Stimulated activated CD4-positive, alpha-beta T cell treated with anti-CD3 and anti-CD28 coated beads, Interleukin-12 subunit alpha, Interleukin-12 subunit beta, amount 100 ng/mL, for 48 hours (primary cell): ENCODE measurements around the gene IREB2.
A peak's percentile ranks its signal among the peaks of the same experiment; 100 is the strongest.
"Not testable (repeated sequence)": the region's sequence is repeated elsewhere in the genome, so short reads cannot be mapped to it uniquely, and the experiment has no call there.

Experiments
- DNase-seq, 3 donors: peaks; one replicate each; pipeline ENCODE4 v3.0.0-alpha.2; 2020; ENCODE audit warnings: low read depth in 2 of 3, low spot score in 1 of 3

Gene IREB2, protein sequence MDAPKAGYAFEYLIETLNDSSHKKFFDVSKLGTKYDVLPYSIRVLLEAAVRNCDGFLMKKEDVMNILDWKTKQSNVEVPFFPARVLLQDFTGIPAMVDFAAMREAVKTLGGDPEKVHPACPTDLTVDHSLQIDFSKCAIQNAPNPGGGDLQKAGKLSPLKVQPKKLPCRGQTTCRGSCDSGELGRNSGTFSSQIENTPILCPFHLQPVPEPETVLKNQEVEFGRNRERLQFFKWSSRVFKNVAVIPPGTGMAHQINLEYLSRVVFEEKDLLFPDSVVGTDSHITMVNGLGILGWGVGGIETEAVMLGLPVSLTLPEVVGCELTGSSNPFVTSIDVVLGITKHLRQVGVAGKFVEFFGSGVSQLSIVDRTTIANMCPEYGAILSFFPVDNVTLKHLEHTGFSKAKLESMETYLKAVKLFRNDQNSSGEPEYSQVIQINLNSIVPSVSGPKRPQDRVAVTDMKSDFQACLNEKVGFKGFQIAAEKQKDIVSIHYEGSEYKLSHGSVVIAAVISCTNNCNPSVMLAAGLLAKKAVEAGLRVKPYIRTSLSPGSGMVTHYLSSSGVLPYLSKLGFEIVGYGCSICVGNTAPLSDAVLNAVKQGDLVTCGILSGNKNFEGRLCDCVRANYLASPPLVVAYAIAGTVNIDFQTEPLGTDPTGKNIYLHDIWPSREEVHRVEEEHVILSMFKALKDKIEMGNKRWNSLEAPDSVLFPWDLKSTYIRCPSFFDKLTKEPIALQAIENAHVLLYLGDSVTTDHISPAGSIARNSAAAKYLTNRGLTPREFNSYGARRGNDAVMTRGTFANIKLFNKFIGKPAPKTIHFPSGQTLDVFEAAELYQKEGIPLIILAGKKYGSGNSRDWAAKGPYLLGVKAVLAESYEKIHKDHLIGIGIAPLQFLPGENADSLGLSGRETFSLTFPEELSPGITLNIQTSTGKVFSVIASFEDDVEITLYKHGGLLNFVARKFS

DNA sequence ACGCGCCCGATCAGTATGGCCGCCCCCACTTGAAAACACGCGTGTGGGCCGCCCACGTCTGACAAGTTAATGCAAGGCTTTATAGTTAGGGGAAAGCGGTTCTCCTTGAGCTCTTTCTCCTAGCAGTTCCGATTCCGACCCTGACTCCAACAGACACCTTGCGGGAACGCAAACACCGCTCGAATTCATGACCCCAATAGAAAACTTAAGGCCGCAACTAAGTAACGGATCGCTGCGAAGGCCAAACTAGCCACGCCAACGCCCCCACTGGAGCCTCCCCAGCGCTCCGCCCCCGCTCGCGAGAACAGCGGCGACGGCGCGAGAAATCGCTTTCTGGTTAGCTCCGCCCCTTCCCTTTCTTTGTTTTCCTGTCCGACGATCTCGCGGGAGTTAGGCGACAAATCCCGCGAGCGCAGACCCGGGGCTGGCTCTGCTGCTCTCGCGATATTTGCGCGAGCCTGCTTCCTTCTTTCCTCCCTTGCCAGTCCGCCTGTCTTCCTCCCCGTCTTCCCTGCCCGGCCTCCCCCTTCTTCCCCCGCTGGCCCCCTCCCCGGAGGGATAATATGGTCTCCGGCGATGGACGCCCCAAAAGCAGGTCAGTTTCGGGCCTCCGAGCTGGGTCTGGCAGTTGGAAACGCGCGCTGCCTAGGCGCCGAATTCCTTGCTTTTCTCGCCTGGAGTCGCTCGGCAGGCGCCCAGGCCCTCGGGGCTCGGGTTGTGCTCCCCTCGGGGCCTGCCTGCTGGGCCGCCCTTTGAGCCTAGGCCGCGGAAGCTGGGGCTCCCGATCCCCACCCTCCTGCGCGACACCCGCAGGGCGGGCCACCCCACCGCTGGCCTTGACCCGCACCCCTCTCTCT, at the start of gene IREB2:
IREB2 (plus strand) TSS at position 455 of the 857 bp plus-strand sequence; CDS start at position 577, 122 bp downstream.
- peak; percentile 95 to 97 (median 96) for DNase-seq

DNA sequence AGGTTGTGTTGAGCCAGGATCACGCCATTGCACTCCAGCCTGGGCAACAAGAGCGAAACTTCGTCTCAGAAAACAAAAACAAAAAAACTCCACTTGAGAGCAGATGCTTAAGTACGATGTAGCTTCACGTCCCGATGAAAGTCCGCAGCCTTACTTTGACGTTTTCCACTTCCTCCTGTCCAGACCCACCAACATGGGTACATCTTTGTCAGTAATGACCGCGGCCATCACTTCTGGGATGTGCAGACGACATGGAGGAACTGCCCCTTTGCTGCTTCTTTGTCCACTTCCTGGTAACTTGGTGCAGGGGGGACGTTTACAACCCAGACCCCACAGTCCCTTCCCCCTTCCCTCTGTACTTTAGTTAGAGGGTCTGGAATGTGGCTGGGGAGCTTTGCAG, 49.2 kb upstream of the IREB2 start:
- DNase-seq: no peak

DNA sequence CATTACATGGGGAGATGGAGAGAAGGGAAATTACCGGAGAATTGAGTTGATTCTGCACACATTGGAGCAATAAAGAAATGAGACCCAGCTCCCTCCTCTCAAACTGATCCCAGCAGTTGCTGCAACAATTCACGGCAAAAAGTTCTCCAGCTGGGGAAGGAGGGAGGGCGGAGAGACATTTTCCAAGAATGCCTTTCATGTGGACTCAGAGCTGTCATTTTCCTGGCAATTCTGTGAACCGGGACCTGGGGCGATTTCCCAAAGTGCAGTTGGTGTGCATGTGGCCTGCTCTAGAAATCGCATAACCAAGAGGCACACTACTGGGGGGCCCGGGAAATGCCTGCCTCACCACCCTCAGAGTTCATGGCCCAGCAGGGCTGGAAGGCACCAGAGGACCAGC, 48.7 kb upstream of the IREB2 start:
- DNase-seq: no peak

DNA sequence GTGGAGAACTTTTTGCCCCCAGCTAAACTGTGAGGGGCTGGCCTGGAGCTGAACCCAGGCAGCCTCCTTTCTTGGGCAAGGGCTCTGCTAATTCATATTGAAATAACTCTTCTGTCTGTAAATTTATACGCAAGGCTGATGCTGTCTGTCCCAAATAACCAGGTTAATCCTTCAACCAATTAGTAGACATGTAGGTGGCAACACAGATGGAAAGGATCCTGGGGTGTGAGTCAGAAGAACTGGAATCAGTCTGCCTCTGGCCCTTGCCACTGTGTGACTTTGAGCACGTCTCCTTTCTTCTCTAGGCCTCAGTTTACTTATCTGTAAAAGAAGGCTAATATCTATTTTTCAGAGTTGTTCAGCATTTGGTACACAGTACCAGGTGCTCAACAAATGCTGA, 48.3 kb upstream of the IREB2 start:
- DNase-seq: no peak

DNA sequence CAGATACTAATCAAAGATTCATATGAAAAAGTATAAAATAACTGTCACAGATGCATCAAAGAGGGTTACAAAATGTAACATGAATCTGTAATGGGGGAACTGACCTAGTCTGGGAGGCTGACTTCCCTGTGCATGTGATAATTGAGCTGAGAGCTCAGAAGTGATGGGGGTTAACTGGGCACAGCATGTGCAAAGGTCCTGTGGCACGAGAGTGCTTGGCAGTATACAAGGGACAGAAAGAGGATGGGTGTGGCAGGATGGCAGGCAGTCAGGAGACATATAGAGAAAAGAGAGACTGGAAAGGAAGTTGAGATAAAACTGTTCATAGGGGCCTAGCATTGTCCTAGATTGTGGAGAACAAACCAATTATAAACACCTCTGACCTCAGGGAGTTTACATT, 47.8 kb upstream of the IREB2 start:
- no peak for DNase-seq

DNA sequence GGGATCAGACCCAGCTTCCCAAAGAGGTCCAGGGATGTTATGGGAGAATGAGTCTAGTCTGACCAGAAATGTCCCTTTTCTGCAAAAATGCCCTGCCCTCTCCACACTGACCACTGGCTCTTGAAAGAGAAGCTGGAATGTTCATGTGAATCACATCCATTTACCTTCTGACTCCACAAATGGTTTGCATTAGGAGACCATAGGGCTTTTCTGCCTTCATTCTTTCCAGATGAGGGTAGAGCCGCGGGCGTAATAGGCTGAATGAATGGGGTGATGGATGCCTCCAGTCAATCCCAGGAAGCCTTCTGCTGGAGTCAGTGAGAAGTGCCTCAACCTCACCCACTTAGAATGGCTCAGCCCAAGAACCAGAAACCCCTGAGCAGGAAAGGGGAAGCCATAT, 47.2 kb upstream of the IREB2 start:
- no peak for DNase-seq

DNA sequence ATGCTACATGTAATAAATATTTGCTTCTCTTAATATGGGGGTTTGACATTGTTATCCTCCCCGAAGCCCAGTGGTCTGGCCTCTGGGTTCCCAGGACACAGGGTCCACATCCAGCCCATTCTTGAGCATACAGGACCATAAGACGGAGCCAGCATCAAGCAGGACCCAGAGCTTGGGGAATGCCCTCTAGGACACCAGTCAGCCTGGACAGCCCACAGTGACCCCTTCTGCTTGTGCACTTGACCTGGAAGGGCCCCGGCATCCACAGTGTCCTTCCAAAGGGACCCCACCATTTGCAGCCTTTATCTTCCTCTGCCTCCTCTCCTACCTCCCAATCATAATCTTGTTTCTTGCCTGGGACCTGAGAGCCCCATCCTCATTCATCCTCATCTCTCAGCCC, 46.2 kb upstream of the IREB2 start:
- DNase-seq: no peak

DNA sequence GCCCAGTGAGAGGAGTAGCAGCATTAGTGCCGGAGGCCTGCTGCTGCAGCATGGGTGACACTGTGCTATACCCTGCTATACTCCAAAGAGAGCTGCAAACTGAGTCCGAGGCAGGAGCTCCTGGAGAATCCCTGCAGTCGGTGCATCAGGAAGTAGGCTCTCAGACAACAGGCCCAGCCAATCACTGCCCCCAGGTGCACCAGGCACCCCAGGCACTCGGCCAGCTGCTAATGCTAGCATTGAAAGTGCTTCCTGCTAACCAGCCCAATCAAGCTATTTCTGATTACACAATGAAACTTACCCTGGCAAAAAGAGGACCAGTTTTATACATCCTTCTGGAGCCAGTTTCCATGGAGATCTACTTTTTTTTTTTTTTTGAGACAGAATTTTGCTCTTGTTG, 45.6 kb upstream of the IREB2 start:
- no peak for DNase-seq

DNA sequence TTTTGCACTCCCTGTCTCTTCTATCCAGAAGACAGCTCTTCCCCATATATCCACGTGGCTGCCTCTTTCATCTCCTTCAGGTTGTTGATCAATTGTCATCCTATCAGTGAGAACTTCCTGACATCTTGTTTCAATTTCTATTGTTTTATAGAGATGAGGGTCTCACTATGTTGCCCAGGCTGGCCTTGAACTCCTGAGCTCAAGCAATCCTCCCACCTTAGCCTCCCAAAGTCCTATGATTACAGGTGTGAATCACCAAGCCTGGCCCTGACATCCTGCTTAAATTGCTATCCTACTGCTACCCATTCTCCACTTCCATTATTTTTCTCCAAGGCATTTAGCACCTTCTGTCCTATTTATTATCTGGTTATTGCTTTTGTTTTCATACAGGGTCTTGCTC, 44.9 kb upstream of the IREB2 start:
- DNase-seq: no peak

DNA sequence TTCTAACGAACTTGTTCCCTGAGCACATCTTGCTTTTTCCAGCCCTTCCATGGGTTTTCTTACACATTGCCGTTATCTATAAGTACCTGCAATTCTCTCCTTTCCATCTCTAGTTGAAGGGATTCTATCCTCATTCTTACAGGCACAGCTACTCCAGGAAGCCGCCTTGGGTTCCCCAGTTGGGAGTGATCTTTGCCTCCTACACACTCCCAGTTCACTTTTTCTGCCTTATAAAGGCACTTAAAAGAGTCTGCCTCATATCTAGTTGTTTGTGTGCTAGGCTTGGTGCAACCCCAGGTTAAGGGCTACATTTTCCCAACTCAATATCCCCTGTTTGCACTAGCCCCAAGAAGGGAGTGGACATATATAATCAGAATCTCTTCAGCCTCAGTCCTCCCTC, 44.0 kb upstream of the IREB2 start:
- no peak for DNase-seq

DNA sequence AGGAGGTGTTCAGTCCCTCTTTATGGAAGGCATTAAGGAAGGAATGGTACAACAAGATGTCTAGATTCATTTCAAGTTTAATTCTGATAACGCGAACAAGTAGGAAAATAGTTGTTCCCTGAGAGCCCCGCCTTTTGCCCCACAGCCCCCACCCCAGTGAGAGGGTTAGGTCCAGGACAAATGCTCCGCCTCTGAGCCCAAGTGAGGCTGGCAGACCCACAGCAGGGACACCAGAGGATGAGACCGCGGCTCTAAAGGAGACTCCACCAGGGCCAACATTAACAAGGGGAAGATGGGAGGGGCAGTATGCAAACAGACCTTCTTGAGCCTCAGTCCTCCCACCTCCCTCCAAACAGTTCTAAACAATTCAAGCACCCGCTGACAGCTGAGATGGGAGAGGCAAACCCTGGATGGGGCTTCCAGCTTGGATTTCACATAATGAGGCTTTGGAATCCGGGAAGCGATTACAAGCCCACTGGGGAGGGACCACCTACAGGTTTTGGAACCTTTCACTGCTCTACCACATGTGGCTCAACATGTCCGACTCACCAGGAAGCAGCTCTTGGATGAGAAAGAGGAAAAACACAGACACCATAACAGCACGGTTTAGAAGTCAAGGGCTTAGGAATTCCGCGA, 42.9 kb upstream of the IREB2 start:
- no peak for DNase-seq

DNA sequence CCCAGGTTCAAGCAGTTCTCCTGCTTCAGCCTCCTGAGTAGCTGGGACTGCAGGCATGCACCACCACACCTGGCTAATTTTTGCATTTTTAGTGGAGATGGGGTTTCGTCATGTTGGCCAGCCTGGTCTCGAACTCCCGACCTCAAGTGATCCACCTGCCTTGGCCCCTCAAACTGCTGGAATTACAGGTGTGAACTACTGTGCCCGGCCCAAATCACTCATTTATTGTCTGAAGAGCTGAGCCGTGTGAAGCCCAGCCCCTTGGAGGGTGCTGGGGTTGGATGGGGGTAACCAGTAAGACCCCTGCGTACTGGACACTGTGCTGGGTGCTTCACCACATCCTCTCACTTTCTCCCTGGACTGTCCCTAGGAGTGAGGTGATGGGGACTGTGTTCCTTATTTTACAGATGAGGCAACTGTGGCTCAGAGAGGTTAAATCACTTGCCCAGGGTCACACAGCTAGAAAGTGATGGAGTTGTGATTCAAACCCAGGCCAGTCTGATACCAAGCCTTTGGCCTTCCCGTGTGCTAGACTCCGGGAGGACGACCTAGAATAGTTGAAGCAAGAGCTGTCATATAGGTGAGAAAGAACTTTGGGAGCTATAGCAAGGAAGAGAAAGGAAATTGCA, 41.7 kb upstream of the IREB2 start:
- no peak for DNase-seq

DNA sequence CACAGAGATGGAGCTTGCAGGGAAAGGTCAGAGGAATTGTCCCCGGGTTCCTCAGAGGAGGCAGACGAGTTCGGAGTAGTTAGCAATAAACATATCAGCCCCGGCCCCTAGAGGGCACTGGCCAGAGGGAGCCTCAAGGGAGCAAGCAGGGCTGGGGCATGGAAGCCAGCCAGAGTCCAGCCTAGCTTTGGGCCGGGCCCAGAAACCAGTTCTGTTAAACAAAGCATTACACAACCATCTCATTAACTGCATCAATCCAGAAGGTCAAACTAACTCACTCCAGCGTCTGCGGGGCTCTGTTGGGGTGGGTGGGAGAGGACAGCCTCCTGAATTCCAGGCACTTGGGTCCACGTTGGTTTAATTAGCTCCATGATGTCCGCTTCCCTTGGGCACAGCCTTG, 41.0 kb upstream of the IREB2 start:
- no peak for DNase-seq

DNA sequence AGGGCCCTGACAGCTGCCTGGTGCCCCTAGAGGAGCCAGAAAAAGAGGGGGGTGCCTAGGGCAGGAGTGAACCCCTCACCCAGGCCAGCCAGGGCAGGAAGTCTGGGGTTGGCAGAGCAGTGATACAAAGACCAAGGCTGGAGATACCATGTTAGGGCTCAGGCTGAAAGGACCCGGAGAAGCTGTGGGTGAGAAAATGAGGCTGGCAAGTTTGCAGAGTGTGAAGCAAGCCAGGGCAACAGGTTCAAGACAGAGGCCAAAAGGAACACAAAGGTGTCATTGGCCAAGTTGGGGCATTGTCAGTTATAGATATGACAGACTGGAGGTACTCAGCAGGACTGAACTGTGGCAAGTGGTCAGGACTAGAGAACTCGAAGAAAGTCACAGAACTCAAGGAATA, 40.6 kb upstream of the IREB2 start:
- DNase-seq: no peak

DNA sequence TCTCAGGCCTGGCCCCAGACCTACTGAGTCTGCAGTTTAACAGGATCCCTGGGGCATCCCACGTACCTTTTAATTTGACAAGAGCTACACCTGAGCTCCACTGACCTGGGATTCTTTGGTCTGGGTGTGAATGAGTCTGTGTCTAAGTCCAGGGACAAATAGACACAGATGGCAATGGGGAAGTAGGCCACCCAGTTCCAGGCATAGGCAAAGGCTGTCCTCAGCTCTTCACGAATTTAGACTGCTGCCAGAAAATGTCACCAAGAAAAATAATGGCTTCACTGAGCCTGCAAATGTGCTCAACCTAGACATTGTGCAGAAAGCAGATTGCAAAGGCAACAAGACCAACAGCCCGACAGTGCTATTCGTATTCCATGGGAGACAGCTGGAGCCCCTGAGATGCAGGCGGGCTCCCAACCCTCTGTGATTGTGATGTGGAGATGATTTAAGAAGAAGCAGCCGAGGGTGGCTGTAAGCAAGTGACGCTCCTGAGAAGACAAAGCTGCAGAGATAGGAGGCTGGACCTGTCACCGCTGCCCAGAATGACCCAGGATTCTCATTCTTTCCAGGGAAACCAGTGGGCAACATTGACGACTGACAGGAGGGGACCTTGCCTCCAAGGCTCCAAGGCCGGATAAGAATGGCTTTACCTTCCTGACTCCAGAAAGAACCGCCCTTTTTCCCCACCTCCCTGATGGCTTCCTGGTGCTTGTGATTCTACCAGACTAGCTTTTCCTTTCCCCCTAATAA, 39.8 kb upstream of the IREB2 start:
- no peak for DNase-seq

DNA sequence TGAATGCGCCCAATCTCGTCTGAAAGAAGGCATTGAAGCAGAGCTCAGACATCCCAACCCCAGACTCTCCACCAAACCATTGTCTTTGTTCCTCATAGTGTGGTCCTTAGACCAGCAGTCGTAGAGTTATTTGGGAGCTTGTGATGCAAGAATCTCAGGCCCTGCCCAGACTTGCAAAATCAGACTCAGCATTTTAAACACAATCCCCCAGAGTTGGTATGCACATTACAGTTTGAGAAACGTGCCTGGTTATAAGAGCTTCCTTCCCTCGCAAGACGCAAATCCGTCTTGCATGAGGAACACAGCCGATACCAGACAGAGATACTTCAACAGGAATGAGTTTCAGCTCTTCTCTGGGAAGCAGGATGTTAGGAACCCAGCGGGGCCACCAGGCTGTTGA, 38.9 kb upstream of the IREB2 start:
- DNase-seq: no peak

DNA sequence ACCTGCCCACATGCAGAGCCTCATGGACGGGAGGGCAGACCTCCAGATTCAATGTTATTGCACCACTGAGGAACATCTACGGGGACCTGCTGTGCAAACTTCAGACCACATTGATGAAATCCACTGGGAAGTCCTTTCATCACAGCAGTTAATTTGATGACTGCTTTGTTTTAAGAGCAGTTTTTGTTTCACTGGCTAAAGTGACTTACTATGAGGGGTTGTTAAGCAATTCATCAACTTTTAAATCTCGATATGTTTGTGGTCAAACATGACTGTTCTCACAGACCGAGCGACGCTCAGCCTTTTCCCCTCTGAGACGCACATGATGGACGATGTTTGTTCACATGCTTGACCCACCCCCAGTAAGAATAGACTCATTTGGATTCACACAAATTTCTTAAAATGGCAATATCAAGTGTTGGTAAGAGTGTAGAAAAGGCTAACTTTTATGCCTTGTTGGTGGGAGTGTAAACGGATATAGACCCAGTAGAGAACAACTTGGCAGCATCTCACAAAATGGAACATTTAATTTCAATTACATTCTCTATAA, 35.9 kb upstream of the IREB2 start:
- no peak for DNase-seq

DNA sequence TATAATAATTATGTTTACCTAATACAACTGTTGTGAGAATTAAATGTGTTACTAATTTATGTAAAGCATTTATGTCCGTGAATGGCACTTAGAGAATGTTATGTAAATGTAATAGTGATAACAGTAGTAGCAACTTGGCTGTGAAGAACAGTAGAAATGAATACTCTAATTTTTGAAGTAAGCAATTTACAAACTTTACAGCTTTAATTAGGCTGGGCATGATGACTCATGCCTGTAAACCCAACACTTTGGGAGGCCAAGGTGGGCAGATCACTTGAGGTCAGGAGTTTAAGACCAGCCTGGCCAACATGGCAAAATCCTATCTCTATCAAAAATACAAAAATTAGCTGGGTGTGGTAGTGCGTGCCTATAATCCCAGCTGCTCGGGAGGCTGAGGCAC, 33.9 kb upstream of the IREB2 start:
- no peak for DNase-seq

DNA sequence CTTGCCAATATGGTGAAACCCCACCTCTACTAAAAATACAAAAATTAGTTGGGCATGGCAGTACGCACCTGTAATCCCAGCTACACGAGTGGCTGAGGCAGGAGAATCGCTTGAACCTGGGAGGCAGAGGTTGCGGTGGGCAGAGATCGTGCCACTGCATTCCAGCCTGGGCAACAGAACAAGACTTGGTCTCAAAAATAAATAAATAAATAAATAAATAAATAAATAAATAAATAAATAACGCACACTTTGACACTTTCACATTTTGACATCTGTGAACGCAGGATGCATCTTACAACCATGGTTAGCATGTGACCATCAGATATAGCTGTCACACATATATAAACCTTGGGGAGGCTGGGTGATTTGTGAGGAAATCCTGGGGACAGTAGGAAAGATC, 33.2 kb upstream of the IREB2 start:
- DNase-seq: not testable (repeated sequence)
